Endometrium (tissue), 2 donors: ENCODE data around the gene GPRC5B.

Experiments
- FAIRE-seq: peaks from 2 replicates; lab custom pipeline; 2012; peaks lifted over from hg19 to GRCh38; lab: Jason Lieb, UNC
- donor health status: control.
- donor health status: control.

Gene GPRC5B

DNA sequence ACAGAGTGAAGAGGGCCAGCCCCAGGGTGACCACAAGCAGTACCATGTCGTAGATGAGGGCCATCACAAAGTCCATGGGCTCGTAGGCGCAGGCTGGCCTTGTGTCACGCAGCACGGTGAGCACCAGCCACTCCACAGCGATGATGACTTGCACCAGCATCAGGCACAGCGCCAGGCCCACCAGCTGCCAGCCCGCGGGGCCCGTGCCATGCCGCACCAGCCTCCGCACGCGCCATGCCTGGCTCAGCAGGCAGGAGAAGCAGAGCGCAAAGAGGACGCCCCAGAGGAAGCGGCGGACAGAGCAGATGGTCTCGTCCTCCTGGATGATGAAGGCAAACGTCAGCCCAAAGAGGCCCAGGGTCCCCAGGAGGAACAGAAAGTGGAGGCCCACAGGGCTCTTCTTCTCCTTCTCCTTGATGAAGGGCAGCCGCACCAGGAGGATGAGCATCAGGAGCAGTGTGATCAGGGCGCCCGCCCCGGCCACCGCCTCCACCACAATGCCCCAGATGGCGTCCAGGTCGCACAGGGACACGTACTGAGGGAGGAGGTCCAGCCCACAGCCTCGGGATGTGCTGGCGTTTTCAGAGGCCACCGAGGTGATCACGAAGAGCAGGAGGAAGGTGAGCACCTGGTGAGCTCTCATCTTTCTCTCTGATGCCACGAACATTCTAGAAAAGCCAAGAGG lies 12.3 kb downstream of the GPRC5B start:
- no peak for FAIRE-seq

DNA sequence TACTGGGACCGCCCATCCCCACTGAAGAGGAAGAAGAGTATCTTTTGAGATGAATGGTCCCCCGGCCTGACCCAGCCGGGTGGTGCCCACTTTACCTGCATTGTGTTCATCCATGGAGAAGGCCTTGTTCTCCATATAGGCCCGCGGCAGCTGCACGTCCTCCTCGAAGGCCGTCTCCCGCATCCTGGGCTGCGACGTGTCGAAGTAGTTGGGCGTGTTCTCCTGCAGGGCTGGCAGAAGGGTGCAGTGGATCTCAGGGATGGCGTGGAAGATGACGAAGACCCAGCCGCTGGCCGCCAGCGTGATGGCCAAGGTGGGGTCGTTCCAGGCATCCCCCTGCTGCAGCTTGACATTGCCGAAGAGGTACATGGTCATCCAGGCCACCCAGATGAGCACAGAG lies 12.9 kb downstream of the GPRC5B start:
- no peak for FAIRE-seq

DNA sequence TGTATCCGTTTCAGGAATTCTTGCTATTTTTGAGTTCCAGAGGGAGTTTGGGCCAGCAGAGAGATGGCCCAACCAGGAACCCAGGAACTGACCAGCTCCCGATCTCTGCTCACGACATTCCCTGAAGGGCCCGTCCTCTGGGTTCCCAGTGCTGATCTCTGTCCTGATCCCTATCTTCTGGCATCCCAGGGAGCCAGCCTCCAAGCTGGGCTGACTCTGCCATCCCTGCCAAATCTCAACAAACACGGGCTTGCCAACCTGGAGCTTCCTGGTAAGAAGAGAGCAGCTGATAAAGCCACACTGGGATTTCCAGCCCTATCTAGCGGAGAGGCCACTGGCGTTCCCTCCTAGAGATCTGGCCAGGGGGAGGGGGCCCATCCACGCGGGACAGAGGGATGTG lies 16.2 kb downstream of the GPRC5B start:
- no peak for FAIRE-seq

DNA sequence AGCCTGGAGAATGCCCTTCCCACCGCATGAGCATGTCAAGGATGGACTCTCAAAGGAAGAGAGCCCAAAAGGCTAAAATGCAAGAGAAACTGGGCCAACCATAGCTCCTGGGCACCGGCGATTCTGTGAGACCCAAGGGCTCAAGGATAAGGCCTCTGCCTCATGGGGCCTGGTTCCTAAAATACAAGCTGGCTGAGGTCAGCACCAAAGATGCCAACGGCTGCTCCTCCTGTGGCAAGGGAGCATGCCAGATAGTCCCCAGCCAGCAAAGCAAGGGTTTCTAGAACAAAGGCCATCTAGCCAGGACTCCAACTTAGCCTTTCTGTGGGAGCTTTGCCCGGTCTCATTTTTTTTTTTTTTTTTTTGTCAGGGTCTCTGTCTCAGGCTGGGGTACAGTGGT lies 20.1 kb downstream of the GPRC5B start:
- FAIRE-seq, result no peak

DNA sequence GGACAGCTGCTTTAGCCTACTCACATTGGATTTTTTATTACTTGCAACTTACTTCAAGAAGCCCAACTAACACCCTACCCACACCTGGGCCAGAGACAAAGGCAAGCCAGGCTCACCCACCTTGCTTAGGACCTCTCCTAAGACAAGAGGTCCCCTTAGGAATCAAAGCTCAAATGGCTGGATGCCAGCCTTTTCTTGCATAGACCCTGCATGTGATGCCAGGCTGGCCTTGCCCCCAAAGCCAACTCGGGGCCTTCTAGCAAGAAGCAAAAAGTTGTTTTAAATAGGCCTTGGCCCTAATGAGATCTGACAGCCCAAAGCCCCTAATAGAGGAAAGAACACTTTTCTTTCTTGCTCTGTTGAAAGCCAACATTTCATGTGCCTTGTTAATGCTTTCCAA lies 20.7 kb downstream of the GPRC5B start:
- no peak for FAIRE-seq

DNA sequence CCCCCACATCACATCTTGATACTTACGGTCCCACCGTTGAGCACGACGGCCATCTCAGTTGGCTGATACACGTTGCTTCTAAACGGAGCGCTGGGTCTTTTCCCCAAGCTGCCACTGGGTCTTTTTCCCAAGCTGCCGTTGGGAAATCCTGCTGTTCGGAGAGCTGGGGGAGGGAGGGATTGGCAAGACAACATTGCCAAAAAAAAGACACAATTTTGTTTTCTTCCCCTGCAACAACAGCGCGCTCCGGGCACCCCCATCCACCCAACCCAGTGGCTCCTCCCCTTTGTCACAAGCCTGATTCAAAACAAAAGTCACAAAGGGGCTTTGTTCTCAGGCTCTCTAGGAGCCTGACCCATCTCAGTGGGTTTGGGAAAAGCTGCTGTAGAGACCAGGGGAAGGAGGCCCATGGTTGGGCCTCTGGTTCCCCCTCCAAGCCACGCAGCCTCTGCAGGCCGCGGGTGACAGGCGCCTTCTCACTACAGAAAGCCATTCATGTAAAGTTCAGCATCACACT lies 22.8 kb downstream of the GPRC5B start:
- no peak for FAIRE-seq

DNA sequence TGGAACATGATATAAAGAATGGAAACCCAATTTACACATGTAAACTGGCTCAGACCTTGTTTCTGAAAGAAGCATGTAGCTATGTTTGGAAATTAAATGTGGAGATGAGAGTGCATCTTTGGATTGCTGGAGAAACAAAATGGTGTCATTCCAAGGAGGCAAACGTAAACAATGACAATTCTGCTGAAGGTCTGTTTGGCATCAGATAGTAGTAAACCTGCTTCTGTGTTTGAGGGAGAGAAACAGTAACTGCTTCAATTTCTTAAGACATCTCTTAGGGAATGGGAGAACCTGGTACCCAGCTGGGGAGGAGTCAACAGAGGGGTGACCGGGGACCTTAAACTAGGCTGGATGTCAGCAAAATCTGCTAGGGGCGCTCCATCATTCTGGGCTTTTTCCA lies 23.5 kb downstream of the GPRC5B start:
- no peak for FAIRE-seq

DNA sequence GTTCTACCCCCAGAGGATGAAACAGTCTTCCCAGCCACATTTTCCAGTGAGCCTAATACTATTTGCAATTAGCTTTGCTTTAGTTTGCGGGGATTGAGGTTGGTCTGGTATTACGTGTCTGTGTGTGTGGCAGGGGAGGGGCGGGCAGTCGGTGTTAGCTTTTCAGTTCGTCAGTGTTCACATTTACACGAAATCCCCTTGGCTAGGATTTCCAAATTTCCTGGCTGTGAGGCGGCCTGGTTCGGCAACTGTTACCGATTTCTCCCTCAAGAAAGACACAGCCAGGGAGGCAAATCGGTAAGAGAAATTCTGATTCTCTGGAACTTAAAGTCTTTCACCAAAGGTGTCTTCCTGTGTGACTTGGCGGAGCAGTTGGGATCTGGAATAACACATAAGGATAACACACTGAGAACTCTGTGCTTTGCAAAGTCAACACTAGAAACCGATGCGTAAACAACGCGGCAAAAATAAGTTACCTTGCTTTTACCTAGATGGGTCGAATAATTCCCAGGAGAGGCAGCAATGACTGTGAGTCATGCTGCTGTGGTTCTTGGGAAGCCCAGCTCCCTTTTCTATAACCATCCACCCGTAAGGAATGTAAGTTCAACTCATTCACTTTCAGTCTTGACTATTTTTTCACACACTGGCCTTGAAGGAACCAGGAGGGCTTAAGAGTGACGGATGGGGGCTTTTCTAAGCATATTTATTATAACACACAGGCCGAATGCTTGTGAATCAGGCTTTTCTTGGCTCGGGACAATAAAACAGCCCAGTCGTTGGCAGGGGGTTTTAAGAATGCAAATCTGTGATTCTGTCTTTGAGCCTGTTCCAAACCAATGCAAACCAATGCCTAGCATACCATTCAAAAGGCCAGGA lies 24.2 kb downstream of the GPRC5B start:
- FAIRE-seq, result no peak

DNA sequence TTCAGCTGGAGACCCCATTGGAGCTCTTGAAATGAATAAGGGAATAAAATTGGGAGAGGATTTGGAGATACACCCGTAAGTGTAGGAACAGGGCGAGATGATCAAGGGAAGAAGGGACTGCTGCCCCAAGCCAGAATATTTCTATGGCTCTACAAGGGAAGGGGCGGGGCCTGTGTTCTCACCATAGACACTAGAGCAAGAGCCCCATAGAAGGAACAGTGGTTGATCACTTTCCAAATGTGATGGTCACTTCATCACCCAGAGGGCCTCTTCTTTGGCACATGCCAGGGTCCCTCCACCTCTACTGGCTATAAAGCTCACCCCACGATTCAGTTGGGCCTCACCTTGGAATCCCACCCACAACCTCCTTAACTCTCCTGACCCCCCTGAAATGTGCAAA lies 25.0 kb downstream of the GPRC5B start:
- no peak for FAIRE-seq

DNA sequence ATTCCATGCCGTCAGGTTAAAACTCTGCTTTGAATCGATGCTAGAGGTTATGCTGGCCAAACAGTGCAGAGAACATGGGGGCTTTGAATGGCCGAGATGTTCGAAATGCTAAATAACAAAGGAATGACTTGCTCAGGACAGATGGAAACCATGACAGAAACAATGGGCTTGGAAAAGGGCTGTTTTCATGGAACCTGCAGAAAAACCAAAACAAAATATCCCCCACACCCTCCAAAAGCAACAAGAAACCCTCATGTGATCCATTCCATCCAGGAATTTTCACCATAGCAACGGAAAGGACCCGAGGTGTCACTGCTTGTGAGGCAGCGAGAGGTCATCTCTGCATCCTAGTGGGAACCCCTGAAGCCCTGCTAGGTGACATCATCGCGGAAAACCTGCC lies 25.5 kb downstream of the GPRC5B start:
- no peak for FAIRE-seq

DNA sequence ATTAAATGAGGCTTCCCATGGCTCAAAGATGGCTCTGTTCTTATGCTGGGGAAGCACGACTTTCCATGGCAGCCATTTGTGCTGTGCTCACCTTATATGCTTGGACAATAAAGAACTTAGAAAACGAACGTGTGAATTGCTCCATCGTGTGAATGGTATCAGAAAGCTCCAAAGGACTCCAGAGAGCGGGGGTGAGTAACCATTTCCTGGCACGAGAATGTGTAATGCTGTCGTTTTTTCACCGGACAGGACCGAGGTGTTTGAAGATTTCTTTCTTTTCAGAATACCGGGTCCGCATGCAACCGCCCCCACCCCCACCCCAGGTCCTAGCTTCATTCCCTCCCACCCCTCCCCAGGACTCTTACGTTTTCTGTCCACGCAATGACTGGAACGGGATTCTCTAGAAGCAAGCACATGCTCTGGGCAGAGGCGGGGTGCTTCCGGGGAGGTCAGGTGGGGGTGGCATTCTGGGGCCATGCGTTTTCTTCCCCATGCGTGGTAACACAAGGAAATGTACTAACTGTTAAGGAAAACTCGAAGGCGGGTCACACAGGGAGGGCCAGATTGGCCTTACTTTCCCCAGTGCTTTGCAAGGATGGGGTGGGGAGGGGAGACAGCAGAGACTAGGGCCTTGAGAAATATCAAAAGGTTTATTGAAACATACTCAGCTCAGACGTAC lies 26.2 kb downstream of the GPRC5B start:
- no peak for FAIRE-seq

DNA sequence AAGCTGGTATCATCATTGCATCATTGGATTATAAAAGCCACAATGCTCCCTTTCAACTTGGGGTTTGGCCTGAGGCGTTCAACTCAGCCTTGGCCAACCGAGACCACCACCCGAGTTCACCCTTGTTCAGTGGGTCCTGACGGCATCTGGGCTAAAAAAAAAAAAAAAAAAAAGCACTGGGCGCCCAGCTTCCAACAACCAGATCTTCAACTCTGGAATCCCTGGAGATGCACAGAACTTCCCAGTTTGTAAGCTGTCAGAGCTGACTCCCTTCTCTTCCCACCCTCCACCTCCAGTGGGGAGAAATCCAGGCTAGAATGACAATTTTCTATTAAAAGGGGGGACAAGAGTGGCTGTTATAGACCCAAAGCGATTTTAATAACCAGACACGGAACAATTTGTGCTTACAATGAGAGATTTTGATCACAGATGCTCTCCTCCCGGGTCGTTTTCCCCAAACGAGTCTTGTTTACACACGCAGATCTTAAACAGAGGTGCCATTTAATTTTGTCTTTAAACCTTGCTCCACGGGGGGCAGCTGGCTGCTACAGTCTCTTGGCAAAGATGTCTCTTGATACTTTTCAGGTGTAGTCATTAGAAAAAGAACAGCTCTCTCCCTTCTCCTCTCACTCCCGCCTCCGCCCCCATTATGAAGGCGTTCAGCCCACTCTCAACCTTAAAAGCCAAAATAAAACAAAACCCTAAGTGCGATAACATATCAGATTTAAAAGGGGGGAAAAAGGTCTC lies 26.9 kb downstream of the GPRC5B start:
- no peak for FAIRE-seq

DNA sequence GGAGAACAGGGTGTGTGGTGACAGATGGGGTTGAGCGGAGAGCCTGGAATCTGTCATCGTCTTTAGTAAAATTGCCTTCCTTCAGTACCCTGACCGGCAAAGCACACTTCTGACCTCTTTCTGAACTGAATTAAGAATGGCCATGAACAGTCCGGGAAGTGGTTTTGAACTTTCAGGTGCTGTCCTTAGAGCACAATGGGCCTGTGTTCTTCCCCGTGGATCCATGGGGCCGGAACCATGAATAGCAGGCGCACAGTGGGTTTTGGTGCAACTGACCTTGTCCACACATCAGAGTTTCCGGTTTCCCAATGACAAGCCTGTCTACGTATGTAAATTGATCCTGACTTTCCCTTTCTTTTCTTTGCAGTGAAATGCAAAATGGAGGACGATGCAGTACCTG lies 28.5 kb downstream of the GPRC5B start:
- FAIRE-seq, result no peak

DNA sequence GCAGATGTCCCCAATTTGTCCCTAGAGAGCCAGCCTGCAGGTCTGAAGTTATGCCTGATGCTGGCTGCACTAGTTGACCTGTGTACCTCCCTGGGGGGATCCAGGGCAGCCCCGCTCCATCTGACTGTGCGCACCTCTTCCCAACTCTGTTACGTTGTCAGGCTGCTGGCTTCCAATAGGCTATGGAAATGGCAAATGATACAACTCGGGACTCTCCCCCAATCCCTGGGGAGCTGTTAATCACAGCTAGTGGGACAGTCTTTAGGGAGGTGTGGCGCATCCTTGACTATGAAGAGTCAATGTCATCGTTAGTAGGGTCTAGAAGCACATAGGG lies 30.1 kb downstream of the GPRC5B start:
- no peak for FAIRE-seq

DNA sequence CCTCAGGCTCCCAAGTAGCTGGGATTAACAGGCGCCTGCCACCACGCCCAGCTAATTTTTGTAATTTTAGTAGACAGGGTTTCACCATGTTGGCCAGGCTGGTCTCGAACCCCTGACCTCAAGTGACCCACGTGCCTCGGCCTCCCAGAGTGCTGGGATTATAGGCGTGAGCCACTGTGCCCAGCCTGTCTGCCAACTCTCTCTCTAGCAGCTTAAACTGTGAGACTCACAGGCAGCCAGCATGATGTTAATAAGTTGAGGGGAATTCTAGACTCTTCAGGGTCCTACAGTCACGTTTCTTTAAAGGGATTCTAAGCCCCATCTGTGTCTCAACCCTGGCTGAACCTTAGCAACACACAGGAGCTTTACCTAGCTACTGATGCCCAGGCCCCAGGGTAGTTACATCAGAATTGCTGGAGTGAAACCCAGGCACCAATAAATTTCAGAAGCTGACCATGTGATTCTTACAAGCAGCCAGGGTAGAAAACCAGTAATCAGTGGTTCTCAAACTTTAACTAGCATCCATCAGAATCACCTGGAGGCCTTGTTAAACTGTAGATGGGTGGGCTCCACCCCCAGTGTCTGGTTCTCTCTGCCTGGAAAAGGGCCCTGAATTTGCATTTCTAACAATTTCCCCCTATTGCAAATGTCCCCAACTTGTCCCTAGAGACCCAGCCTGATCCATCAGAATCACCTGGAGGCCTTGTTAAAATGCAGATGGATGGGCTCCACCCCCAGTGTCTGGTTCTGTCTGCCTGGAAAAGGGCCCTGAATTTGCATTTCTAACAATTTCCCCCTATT lies 30.7 kb downstream of the GPRC5B start:
- no peak for FAIRE-seq

DNA sequence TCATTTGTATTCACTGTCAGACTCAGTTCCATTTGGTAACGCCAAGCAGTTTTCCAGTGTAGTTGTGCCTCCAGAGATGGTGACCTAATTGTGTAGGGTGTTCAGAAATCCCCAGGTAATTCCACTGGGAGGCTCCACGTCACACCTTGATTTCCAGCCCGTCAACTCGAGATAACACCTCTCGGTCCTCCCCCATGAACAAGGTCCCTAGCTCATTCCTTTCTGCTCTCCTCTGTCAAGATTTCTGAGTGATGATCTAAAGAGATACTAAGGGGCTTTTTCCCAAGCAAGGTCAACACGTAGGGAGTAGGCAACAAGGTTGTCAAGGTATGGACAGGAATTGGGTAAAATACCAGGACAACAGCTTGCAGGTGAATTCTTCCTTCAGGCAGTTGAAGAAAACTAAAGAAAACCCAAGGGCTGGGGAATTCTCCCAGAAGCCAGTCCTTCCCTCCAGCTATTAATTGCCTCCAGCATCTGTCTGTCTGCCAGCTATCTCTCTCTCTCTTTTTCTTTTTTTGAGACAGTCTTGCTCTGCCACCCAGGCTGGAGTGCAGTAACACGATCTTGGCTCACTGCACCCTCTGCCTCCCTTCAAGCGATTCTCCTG lies 31.4 kb downstream of the GPRC5B start:
- FAIRE-seq, result no peak

DNA sequence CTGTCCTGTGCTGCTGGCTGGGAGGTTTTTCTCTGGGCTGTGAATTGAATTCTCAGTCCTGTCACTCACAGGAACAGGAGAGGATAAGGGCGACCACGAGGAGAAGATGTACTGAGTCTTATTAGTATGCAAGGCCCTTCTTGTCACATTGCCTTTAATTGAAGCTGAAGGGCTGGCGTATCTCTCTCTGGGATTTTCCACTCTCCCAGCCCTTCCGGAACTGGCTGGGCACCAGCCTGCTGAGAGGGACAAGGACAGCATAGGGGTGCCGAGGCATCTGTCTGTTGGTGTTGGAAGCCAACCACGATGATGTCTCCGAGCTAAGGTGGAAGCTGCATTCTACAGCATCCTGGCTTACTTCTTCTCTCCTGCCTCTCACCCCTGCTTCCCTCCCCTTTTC lies 33.2 kb downstream of the GPRC5B start:
- no peak for FAIRE-seq

DNA sequence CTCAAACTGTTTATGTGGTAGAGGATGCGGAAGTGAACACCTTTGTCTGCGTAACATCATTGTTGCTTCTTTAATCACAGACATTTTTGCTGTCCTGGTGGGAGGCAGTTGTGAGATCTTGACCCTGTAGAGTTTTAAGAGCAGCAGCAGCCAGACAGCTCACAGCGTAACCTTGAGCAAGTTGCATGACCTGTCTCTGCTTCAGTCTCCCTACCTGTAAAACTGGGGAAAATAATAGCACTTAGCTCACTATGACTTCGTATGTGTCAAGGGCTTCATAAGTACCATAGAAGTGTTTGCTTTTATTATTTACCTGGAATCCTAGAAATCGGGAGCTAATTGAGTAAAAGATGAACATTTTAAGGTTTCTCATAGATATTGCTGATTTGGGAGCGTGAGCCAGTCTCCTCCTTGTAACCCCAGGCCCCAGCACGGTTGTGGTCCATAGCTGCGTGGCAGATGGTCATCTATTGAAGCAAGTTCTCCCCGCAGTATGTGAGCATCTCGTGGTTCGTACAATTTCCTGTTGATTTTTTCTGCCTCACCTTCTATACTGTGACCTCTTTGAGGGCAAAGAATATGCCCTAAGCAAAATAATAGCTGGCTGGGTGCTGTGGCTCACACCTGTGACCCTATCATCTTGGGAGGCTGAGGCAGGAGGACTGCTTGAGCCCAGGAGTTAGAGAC lies 34.4 kb downstream of the GPRC5B start:
- FAIRE-seq, result no peak

DNA sequence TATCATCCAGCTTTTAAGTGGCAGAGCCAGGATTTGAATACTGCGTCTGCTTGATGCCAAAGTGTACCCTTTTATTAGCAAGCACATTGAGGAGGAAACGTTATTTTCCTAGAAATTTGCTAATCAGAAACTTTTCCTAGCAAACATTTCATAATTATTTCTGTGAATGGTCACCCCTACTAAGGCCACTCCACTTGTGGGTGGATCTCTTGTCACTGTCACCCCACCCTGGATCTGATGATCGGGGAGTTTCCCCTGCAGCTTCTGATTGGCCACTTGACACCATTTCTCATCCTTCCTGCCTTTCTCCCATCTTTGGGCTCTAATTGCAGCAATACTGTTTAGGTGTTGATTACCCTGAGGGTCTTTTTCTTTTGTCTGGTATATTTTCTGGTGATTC lies 35.9 kb downstream of the GPRC5B start:
- FAIRE-seq, result no peak

DNA sequence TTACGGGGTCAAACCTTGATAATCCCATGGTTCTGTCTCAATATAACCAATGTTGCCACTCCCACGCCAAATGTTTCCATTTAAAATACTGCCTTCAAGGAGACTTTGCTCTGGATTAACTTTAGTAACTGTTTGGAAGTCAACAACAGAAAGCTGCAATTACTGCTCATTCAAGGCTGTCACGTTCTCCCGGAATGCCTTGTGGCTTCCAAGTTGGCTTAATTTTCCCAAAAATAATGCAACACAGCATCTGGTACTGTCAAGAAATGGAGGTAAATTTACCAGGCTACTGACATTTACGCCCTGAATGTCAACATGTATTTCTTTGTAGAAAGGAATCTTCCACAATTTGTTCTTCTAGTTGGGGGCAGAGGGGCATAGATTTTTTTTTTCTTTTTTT lies 38.2 kb downstream of the GPRC5B start:
- no peak for FAIRE-seq
